Stromal cell of bone marrow (primary cell): ENCODE measurements around the gene MVB12B.
A peak's percentile ranks its signal among the peaks of the same experiment; 100 is the strongest.
"Not testable (repeated sequence)": the region's sequence is repeated elsewhere in the genome, so short reads cannot be mapped to it uniquely, and the experiment has no call there.

Source experiments
- DNase-seq: peaks from one replicate; pipeline ENCODE4 v3.0.0-alpha.2; 2012; ENCODE audit warnings: low read depth

The MVB12B gene, protein sequence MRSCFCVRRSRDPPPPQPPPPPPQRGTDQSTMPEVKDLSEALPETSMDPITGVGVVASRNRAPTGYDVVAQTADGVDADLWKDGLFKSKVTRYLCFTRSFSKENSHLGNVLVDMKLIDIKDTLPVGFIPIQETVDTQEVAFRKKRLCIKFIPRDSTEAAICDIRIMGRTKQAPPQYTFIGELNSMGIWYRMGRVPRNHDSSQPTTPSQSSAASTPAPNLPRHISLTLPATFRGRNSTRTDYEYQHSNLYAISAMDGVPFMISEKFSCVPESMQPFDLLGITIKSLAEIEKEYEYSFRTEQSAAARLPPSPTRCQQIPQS

DNA sequence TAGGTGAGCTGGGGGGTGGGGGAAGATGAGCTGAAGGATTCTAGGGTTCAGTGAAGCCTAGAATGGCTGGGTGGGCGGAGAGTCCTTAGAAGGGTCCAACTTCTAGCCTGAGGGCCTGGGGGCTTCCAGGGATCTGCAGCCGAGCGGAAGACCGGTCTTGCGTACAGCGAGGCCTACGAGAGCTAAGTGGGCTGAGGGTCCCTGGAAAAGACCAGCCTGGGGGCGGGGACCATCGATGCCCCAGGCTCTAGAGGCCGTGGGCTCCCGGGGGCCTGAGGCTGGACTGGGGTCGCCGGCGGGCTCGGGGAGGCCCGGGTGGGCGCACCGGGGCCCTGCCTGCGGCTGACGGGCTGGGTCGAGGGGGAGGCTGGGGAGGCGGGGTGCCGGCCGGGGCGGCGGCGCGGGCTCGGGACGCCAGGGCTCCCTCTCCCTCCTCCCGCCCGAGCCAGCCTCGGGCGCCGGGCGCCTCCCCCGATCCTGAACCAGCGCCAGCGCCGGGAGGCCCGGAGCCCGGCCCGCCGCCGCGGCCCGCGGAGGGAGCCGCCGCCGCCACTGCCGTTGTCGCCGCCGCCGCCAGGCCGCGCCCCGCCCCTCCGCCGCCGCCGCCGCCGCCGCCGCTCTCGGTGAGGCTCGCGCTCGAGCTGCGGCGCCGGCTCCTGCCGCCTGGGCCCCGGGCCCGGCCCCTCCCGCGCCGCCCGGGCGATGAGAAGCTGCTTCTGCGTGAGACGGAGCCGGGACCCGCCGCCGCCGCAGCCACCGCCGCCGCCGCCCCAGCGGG, at the start of gene MVB12B:
Gene MVB12B, plus strand, starts transcription at position 602 of the 778 bp plus-strand sequence. Its CDS starts 101 bp downstream, at position 703.
- peak; percentile 13 for DNase-seq

DNA sequence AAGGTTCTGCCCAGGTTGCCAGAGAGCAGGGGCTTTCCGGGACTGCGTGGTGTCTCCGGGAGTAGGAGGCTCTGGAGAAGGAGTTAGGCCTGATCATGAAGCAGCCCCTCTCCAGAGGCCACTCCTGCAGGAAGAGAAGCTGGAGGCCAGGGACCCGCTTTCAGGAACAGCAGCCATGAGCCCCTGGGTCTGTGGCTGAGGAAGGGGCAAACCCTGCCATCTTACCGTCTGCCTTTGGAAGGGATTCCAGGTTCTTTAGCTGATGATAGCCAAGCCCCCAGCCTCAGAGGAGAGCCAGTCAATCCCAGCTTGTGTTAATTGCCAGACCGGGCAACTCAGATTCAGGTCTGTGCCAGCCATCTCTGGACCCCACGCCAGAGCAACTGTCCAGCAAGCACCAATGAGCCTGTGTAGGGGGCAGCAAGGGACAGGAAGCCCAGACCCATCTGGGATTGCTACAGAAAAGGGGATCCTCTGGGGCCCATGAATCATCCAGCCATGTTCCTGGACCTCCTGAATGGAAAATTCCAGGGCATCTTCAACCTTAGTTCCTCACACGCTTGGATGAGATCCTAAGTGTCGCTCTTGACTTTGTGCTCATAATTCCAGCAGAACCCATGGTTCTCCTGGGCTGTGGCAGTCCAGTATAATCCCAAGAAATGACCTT, 42.7 kb upstream of the MVB12B start:
- no peak for DNase-seq

DNA sequence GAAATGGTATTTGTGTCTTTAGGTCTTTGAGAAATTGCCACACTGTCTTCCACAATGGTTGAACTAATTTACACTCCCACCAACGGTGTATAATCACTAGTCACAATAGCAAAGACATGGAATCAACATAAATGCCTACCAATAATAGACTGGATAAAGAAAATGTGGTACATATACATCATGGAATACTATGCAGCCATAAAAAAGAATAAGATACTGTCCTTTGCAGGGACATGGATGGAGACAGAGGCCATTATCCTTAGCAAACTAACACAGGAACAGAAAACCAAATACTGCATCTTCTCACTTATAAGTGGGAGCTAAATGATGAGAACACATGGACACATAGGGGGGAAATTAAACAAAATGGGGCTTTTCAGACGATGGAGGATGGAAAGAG, 41.0 kb upstream of the MVB12B start:
- DNase-seq: not testable (repeated sequence)

DNA sequence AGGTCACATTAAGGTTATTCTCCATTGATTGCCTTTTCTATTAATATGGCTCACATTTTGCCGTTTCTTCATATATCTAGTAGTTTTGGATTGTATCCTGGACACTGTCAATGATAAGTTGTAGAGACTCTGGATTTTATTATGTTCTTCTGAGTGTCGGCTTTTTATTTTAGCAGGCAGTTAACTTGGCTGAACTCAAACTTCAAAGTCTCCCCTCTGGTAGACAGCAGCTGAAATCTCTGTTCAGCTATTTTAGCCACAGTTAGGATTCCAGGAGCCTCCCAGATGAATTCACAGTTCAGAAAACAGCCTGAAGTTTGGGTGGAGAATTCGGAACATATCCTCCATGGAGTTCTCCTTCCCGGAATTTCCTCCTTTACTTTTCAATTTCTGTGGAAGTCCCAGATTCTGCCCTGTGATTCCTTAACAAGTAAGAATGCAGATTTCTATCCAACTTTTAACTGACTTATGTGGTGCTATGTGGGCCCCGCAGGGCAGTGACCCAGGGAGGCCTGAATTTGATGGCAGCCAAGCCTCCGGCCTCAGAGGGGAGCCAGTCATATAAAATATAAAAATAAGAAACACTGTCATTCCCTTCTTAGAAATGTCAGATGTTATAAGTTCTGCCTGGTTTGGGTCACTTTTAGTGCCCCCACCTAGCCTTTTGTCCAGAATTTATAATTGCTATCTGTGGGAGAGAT, 39.3 kb upstream of the MVB12B start:
- DNase-seq: no peak

DNA sequence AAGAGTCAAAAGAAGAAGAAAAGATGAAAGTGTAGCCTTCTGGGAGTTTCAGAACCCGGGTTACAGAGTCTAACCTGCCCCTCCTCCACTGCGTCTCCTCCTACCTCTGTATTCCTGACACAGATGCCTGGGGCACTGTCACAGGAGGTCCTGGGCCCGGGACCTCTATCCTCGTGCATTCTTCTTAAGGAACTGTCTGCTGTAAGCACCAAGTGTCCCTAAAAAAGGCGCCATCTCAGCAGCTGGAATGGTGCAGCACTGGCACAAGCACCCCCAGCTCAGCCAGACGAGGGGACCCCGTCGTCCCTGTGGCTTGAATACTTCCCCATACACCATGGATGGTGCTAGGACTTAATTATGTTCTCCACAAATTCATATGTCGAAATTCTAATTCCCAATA, 35.8 kb upstream of the MVB12B start:
- DNase-seq: no peak

DNA sequence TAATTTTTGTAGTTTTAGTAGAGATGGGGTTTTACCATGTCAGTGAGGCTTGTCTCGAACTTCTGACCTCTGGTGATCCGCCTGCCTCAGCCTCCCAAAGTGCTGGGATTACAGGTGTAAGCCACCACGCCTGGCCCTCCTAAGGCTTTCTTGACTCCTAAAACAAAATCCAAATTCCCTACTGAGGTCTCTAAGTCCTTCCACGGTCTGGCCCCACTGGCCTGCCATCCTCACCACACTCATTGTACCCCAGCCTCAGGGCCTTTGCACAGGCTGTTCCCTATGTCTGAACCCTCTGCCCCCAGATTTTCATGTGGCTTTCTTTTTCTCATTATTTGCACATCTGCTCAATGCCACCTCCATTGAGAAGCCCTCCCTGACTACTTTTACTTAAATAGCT, 34.7 kb upstream of the MVB12B start:
- no peak for DNase-seq

DNA sequence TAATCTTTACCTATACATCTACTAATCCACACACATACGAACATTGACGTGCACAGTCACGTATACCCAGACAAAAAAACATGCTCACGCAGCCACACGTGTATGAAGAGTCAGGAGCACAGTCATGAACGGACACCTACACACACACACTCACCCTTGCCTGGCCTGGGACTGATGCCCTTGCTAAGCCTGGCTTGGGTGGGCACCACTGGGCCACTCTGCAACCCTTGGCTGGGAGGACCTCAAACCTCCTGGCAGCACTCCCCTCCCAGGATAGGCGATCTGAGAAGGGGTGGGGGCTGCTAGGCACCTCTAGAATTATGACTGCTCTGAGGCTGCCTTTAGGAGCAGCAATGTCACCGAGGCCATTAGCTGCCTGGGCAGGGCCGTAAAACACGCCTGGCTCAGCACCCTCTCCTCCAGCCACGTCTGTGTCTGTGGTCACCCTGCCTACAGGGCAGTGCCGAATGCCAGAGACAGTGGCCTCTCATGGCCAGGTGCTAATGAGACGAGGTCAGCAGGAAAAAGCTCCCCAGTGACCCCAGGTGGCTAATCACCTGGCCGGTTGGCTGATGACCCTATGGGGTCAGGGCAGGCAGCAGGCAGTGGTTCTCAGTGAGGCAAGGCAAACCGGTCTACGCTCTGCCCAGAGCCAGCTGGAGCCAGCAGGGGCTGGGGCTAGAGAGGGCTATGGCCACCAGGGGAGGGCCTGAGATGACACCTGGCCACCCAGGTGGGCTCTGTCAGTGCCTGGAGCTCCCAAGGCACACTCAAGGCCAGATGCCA, 33.7 kb upstream of the MVB12B start:
- no peak for DNase-seq

DNA sequence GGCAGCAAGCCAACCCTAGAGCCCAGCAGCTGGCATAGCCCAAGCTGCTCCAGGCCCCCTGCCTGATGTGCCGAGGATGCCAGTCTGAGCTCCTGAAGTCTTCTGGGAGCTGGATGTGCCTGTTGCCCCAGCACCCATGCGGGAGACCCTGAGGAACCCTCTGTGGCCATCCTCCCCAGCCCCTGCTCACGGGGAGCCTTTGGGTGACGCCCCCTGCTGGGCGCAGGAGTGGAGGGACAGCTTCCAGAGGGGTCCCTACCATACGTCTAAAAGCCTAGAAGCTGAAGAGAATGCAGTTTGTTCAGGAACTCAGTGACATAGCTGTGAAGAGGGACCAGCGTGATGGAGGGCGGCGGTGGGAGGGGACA, 33.1 kb upstream of the MVB12B start:
- DNase-seq: no peak

DNA sequence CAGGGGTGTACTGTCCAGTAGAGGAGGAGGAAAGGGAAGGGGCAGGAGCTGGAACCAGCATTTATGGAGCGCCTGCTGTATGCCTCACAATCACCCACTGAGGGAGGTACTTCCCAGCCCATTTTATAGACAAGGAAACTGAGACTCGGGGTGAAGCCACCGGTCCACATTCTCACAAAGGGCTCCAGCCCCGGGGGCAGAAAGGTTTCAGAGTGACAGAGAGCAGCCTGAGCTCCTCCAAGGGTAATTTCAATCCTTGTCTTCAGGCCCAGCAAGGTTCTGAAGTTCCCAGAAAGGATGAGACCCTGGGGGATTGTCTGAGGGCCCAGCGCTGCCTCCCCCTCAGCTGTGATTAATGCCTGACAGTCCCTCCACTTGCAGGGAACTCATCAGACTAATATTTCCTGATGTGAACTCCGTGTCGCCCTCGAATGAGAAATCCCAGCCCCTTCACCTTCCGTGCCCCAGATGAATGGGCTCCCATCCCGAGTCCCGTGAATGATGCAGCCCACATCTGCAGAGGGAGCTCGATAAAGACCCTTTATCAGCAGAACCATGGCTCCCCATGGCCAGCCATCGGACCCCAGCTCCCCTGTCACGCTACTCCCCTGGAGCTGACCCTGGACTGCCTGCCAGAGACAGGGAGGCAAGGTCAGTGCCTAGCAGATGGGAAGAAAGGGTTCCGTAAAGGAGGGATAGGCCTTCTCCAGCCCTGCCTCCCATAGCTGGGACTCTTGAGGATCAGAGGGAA, 32.1 kb upstream of the MVB12B start:
- DNase-seq: no peak

DNA sequence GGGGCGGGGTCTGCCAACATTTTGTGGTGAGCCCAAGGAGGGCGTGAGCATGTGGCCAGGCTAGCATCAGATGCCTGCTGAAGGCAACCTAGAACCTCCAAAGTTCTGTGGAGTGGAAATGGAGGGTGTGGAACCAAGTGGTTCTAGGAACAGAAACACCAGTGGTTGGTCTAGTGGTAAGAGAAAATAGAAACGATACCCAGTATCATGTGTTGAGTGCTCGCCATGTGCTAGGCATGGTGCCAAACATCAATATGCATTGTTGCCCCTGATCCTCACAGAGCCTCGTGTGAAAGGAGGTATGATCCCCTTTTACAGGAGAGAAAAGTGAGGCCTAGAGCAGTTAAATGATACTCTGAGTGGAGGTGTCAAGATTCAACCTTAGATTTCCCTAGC, 31.5 kb upstream of the MVB12B start:
- no peak for DNase-seq

DNA sequence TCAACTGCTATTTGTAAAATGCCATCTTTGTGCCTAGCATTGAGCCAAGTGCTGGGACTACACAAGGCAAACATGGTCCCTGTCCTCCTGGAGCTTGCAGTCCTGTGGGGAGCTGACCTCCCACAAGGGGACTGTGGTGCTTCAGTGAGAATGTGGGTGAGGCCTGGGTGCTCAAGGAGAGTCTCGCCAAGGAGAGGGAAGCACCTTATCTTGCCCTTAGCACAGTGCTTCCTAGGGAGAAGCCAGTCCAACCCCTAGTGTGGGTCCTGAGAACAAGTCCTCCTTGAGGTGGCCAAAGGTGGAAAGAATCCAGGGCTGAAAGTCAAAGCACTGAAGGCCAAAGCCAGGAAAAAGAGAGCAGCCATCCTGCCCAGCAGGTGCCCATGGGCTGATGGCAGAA, 31.1 kb upstream of the MVB12B start:
- DNase-seq: no peak

DNA sequence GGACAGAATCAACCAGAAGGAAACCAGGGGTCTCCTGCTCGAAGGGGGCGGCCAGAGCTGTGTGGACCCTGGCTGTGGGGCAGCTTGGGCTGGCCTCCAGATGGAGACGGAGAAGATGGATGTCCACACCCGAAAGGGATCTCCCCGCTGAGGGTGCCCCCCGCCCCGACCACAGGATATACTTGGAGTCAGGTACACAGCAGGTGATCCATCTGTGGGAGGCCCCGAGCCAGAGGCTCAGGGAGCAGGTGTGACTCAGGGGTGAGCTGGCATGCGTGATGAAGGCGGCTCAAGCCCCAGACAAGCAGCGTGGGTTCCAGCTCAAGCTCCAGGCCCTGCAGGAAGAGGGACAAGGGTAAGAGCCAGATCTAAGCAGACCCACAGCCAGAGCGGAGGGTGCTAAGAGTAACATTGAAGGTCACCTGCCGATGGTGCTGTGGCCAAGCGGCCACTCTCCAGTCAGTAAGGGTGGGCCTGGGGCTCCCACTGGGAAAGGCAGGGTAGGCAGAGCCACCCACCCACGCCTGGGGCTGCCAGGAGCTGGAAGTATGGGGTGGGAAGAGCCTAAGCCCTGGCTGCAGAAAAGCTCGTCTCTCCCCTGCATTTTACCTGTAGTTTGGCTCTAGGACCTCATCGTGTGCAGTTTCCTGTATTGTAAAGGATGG, 30.6 kb upstream of the MVB12B start:
- no peak for DNase-seq

DNA sequence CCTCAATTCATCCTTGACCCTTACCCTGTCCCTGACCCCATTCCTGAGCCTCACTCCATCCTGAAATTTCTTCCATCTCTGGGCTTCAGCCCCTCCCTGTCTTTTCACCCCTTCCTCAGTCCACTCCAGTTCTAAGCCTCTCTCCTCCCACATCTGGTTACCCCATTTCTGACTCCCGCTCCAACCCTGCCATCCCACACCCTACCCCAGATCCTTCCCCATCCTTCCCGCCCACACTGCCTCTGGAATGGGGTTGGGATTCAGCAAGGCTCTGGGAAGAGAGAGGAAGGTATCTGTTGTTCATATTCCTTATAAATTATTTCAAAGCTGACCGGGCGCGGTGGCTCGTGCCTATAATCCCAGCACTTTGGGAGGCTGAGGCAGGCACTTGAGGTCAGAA, 29.9 kb upstream of the MVB12B start:
- DNase-seq: no peak

DNA sequence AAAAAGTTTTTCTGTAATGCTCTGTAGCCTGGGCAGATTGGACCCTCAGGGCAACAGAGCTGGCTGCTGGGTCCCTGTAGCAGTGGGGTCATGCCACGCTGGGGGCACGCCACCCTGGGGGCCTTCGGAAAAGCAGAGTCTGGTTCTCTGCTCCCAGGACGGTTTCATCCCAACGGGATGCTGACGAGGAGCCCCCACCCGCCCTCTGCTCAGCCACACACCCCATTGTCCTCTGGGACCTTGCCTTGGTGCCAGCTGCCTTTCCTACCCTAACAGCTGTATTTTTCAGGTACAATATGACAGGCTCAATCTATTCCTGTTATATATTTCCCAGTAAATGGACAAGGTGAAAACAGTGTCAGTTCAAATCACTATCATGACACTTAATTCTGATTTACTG, 29.0 kb upstream of the MVB12B start:
- no peak for DNase-seq

DNA sequence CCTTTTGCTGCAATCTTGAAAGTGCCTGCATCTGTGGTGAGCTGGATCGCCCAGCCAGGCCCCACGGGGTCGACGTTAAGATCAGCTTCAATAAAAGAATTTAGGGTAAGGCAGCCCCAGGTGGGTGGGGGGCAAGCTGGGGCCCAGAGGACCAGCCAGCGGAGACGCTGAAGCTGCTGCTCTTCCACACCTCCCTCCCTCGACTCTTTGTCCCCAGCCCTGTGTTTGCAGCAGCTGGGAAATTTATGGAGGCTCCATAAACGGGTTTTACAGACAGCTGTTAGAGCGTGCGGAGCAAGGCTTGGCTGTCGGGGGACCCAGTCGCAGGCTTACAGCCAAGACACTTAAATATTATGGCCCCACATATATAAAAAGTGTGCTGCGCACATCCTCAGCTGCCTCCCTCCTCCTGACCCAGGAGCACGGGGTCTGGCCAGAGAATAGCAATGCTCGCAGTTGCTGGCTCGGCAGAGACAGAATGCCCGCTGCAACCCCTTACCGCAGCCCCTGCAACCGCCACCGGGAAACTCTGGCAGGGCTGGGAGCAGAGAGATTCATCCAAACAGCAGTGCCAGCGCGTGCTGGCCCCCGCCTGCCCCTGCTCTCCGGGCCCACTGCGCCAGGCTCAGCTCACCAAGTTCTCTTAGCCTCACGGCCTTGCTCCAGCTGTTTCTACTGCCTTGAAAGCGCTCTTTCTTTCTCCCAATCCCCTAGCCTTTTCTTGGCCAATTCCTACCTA, 28.4 kb upstream of the MVB12B start:
- no peak for DNase-seq

DNA sequence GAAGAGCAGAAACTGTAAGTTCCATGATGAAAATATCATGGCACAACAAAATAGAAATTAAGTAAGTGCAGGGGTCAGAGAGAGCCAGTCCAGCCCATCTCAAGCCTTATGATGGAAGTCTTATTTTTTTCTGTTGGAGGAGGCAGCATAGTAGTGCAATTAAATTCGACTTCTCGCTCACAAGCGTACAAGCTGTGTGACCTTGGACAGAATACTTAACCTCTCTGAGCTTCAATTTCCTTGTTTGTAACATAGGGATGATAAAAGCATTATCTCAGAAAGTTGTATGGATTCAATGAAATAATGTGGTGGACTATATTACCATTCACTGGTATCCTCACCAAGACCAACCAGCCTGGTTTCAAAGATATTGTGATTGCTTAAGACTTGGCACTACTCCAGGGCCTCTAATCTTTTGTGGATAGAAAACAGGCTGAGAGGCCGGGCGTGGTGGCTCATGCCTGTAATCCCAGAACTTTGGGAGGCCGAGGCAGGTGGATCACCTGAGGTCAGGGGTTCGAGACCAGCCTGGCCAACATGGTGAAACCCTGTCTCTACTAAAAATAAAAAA, 26.8 kb upstream of the MVB12B start:
- DNase-seq: no peak

DNA sequence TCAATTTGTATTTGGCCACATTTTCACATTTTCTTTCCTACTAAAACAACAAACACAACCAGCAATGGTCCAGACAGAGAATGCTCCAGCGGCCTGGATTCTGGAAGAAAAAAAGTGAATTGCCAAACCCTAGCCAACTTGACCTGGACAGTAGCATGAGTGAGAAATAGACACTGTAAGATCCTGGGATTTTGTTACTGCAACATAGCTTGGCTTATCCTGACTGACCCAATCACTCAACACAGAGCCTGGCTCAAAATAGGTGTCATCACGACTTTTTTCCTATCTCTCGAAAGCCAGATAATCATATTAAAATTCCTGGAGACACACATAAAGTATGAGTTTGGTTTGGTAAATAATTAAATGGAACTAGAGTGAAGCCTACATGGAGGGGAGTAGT, 25.4 kb upstream of the MVB12B start:
- no peak for DNase-seq

DNA sequence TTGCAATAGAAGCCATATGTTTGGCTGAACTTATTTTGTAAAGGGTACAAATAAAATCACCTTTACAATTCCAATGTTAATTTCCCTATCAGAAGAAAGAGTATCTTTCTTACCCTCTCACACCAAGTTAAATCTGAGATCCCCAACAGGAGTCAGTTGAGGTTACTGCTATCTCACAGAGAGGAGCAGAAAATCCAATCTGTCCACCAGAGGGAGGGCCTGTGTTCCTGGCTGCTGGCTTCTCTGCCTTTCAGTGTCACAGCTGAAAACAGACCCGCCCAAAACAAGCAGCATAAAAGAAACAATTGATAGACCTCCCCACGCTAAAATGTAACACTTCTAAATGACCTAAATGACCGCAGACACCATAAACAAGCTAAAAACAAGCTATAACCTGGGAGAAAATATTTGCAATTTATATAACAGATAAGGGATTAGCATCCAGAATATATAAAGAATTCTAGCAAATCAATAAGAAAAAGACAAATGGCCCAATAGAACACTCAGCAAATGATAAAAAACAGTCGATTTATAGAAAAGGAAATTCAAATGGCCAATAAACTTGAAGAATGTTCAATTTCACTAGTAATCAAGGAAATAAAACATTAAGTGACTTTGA, 24.5 kb upstream of the MVB12B start:
- DNase-seq: peak; percentile 52

DNA sequence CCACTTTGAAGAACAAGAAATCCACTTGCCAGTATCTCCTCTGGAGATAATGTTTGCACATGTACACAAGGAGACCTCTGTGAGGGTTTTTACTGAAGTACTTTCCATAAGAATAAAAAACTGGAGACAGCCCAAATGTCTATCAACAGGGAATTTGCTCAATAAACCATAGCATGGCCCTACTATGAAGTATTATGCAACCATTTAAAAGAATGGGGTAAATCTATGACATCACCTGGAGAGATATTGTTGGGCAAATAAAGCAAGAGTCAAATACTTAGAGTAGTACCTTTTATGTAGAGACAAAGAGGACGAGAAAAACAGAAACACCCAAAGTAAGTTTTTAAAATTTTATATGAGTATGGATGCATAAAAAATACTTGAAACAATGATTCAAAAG, 23.9 kb upstream of the MVB12B start:
- DNase-seq: no peak
